ENCODE data around the gene LANCL2. TPM values are rescaled to one million over a fixed set of nuclear protein-coding genes. Genes with fewer than 3 reads are reported as not detected.

Gene LANCL2
- total RNA-seq, 4 donors from 2014 or later = 16.9 to 59.3 (median 34.5) TPM

GRCh38 chr7:55343860-55344606 is 21.1 kb upstream of the LANCL2 start:
- H3K27ac ChIP-seq = no peak overlapping the region
- DNase-seq = no peak
- TF ChIP-seq CTCF (IDR thresholded peaks at IDR 0.05) (no peak), POLR2A (IDR thresholded peaks at IDR 0.05) (no peak)
- no peak overlapping the region for H3K4me3 ChIP-seq
- no peaks in the 10 kb centered on the region for H3K36me3 ChIP-seq
- H3K9me3 ChIP-seq = no peaks in the 10 kb centered on the region
- no peaks in the 10 kb centered on the region for H3K27me3 ChIP-seq
- H3K4me1 ChIP-seq = no peaks in the 10 kb centered on the region

- Histone ChIP-seq H3K4me1 (no peaks in the 10 kb centered on the region), H3K36me3 (no peaks in the 10 kb centered on the region), H3K4me3 (no peak overlapping the region), H3K27me3 (no peaks in the 10 kb centered on the region), H3K27ac (no peak overlapping the region), H3K9me3 (no peaks in the 10 kb centered on the region)
- DNase-seq = no peak
- TF ChIP-seq POLR2A (IDR thresholded peaks at IDR 0.05) (no peak), CTCF (IDR thresholded peaks at IDR 0.05) (no peak)
Observed at GRCh38 chr7:55344840-55345239, 20.3 kb upstream of the LANCL2 start.

- no peaks in the 10 kb centered on the region for H3K4me1 ChIP-seq
- no peak overlapping the region for H3K4me3 ChIP-seq
- no peak overlapping the region for H3K27ac ChIP-seq
- no peaks in the 10 kb centered on the region for H3K27me3 ChIP-seq
- DNase-seq = no peak
- H3K36me3 ChIP-seq = no peaks in the 10 kb centered on the region
- no peak for TF ChIP-seq CTCF (IDR thresholded peaks at IDR 0.05)
- TF ChIP-seq POLR2A (IDR thresholded peaks at IDR 0.05) = no peak
- H3K9me3 ChIP-seq = no peaks in the 10 kb centered on the region
Observed at GRCh38 chr7:55345292-55345691, 19.8 kb upstream of the LANCL2 start.

GRCh38 chr7:55348502-55348901 is 16.6 kb upstream of the LANCL2 start:
- Histone ChIP-seq H3K36me3 (no peaks in the 10 kb centered on the region), H3K4me1 (no peaks in the 10 kb centered on the region), H3K9me3 (no peaks in the 10 kb centered on the region), H3K27ac (no peak overlapping the region), H3K27me3 (no peaks in the 10 kb centered on the region), H3K4me3 (no peak overlapping the region)
- DNase-seq = no peak
- TF ChIP-seq POLR2A (IDR thresholded peaks at IDR 0.05) (no peak), CTCF (IDR thresholded peaks at IDR 0.05) (no peak)

GRCh38 chr7:55349121-55349520 is 16.0 kb upstream of the LANCL2 start:
- Histone ChIP-seq H3K36me3 (no peaks in the 10 kb centered on the region), H3K9me3 (no peaks in the 10 kb centered on the region), H3K27ac (no peak overlapping the region), H3K27me3 (no peaks in the 10 kb centered on the region), H3K4me1 (no peaks in the 10 kb centered on the region), H3K4me3 (no peak overlapping the region)
- TF ChIP-seq CTCF (IDR thresholded peaks at IDR 0.05) (no peak), POLR2A (IDR thresholded peaks at IDR 0.05) (no peak)
- no peak for DNase-seq
